DMS53 (cell line): ENCODE measurements around the gene HSP90B1.

ENCODE experiments used
- DNase-seq: peaks from one replicate; lab custom pipeline; 2025; lab: John Stamatoyannopoulos, UW

Gene HSP90B1

DNA sequence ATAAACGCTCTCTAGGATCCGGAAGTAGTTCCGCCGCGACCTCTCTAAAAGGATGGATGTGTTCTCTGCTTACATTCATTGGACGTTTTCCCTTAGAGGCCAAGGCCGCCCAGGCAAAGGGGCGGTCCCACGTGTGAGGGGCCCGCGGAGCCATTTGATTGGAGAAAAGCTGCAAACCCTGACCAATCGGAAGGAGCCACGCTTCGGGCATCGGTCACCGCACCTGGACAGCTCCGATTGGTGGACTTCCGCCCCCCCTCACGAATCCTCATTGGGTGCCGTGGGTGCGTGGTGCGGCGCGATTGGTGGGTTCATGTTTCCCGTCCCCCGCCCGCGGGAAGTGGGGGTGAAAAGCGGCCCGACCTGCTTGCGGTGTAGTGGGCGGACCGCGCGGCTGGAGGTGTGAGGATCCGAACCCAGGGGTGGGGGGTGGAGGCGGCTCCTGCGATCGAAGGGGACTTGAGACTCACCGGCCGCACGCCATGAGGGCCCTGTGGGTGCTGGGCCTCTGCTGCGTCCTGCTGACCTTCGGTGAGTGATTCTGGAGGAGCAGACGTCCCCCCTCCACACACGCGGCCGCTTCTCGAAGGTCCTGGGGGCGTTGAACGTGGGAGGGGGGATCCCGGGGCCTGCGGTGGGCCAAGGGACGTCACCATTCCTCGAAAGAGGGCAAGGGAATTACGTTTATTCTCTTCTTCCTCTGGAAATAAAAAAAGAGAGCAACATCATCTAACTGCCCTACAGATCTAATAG, at the start of gene HSP90B1:
HSP90B1 (plus strand) TSS at position 377 of the 753 bp plus-strand sequence; CDS start at position 483, 106 bp downstream.
- peak; percentile 100 for DNase-seq

DNA sequence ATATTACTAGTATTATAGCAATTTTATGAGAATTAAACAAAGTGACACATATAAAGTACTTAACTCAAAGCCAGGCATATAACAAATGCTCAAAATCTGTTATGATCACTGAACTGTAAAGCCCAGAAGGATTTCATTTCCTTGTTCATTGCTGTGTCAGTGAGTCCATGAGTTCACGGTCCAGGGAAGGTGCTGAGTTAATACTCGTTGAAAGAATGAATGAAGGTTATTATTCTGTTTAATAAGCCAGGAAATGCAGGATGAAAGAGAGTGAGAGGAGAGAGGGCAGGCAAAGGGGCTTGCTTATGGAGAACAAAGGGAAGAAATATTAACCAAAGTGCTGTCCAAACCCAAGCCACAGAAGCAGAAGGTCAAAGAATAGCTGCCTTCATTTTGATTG, 48.9 kb upstream of the HSP90B1 start:
- peak; percentile 57 for DNase-seq

DNA sequence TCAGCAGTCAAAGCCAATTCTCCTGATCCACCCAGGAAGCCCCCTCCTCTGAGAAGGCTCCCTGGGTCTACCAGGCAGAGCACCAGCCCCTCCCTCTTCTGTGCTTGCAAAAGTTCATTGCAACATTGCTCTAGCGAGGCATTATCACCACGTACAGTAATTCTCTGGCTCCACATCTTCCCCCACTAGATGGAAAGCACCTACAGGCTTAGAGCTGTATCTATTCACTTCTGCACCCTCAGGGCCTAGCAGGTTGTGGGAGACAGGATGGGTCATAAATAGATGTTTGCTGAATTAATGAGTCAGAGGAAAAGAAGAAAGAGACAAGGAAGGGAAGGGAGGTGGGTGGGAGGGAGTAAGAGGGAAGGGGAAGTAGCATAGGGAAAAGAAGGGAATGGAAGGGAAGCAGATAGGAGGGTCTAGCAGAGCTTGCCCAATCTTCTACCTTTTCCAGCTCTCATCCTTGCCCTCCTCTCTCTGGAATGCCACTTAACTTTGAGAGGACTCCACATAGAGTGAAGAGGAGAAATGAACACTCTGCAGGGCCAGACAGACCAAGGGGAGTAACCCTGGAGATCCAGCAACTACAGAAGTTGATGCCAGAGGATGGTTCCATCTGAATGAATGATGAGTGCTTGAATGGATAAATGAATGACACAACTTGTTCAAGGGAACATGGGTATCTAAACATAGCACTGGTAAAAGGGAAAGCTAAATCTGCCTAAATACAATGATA, 47.2 kb upstream of the HSP90B1 start:
- DNase-seq: no peak

DNA sequence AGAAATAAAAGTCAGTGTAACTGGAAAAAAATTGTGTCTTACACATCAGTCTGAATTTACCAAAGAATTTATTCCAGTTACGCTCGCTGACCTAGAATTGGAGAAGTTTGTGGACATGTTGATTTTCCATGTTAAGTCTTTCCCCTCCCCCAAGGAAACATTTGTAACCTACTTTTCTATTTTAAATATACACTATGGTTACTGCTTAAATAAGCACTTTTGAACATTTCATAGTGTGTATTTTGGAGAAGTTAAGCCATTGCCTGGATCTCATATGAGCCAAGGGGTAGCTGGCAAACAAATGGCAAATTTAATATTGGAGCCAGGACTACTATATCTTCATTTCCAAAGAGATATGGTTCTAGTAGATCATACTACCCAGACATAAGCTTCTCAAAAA, 46.3 kb upstream of the HSP90B1 start:
- no peak for DNase-seq

DNA sequence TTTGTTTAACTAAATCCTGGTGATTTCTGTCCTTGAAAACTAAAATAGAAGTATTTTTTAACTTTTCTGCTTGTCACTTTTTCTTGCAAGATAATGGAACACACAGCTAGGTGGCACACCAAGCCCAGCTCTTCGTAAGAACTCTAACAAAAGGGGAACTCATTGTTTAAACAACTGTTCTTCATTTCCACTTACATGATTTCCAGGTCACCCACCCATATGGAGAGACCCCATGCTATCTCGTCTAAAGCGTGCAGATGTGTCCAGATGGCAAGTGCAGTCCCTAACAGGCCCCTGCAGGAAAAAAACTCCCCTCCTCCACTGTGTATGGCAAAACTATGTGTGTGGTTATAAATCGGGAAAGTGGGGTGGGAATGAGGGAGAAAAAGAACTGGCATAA, 45.9 kb upstream of the HSP90B1 start:
- DNase-seq: peak; percentile 55

DNA sequence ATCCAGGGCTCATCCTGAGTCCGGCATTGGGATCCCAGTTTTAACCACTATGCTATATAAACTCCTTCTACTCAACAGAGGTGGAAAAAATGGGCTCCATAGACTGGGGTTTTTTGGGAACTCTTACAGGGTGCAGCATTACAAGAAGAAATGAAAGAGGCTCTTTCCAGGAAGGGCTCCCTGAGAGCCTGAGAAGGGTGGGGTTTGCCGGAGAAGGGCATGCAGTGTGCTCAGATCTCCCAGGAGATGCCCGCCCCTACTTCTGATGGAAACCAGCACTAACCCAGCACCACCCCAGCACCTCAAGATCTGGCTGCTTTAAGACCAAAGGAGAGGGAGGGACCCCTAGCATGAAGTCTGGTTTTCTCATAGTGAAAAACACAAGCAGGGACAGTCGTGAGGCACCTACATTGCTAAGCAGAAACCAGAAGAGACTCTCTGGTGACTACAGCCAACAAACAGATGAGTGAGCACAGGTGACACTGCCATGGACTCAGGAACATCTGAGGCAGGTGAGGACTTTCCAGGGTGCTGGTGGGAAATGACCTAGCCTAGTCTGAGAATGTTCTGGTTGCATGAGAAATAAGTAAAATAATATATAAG, 43.9 kb upstream of the HSP90B1 start:
- DNase-seq: no peak

DNA sequence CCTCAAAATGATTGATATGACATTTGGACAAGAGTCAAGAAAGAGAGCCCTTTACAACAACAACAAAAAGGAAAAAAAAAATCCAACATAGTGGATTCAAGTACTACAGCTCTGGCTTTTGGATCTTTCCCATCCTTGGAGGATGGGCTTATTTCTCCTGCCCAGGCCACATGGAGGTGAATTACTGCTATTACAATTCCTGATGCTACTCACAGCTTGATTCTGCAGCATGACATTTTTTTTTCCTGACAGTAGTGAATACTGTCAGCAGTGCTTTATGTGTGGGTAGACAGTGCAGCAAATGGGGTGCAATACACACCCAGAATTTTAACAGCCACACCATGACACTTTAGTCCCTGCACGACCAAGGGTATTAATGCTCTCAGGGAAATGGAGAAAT, 42.5 kb upstream of the HSP90B1 start:
- no peak for DNase-seq

DNA sequence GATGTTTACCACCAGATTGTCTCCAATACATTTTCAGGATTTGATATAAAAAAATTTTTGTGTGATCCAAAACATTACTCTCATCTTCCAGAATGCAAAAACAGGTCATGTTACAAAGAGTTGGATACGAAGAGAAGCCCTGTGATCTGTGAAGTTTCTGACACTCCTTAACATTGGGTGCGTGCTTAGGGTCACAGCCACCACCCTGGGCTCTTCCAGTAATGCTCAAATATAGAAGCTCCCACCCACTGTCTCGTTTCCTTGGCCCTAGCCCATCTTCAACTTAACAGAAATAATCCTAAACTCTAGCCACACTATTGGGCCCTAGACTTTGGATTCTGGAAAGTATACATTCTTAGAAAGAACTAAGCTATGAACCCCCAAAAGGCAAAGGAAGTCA, 32.9 kb upstream of the HSP90B1 start:
- DNase-seq: no peak

DNA sequence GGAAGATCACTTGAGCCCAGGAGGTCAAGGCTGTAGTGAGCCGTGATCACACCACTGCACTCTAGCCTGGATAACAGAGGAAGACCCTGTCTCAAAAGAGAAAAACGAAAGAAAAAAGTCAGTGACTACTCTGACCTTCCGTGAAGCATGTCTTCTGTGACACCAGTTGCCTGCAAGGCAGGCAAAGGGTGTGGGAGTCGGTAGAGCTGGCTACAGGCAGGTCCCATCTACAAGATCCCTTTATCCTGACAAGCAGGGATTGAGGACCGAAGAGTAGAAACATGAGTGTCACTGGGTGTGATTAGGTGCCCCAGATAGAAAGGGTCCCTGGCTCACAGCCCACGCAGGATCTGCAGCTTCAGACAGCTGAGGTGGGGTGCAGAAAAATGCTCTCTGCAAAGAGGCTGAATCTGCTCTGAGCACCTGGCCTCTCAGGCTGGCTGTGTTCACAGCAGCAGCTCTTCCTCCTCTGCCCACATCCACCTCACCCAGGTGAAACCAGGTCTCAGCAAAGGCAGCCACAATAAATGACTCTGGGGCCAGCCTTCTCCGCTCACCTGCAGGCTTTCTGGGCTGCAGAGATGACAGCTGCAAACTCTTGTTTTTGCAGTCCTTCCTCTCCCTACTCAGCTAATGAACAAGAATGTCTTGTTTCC, 28.6 kb upstream of the HSP90B1 start:
- DNase-seq: peak; percentile 21

DNA sequence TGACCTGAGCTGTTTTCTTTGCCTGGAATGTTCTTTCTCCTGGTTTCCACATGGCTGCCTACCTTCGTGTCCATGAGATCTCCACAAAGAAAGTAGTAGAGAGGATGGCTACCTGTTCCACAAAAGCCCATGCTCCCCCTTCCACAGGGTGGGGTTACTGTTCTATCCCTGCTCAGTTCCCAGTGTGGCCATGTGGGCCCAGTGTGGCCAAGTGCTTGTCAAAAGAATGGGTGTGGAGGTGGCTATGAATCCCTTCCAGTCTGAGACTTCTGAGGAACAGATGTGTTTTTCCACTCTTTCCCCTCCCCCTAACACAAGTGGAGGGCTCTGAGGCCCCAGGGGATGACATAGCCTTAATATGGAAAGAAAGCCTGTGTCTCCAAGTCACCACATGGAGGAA, 26.2 kb upstream of the HSP90B1 start:
- no peak for DNase-seq

DNA sequence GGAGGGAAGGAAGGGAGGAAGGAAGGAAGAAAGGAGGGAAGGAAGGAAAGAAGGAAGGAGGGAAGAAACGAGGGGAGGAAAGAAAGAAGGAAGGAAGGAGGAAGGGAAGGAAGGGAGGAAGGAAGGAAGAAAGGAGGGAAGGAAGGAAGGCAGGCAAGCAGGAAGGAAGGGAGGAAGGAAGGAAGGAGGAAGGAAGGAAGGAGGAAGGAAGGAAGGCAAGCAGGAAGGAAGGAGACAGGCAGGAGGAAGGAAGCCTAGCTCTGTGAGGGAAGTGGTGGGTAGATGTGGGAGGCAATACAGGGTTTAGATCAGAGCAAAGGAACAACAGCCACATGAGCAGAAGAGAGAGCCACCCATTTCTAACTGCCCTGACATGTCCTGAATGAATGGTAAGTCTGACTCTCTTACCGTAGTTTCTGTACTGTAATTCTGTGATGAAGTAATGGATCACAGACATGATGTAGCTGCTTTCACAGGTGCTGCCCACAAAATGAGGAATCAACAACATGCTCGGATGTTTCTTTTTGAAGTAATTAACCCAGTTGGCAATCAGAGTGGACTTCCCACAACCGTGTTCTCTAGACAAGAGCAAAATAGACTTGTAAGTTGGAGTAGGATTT, 24.4 kb upstream of the HSP90B1 start:
- no peak for DNase-seq

DNA sequence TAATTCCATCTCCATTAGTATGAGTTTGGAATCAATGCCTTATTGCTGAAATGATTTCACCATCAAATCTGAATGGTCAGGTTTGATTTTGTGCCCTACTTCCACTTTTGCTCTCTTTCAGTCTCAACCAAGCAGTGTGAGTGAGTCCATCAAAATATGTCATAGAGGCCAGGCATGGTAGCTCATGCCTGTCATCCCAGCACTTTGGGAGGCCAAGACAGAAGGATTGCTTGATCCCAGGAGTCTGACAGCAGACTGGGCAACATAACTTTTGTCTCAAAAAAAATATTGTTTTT, 22.0 kb upstream of the HSP90B1 start:
- DNase-seq: no peak

DNA sequence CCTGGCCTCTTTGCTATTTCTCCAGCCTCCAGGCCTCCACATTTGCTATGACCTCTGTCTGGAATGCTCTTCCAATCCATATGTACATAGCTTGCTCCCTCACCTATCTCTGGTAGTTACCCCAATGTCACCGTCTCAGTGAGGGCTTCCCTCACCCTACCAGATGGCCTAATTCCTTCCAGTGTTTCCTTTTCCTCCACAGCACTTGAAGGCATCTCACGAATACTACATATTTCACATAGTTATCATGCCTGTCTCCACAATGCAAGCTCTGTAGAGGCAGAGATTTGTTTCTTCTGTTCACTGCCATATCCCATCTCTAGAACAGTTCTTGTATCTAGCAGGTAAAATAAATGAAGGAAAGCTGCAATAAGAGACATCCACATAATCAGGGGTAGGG, 21.3 kb upstream of the HSP90B1 start:
- DNase-seq: no peak

DNA sequence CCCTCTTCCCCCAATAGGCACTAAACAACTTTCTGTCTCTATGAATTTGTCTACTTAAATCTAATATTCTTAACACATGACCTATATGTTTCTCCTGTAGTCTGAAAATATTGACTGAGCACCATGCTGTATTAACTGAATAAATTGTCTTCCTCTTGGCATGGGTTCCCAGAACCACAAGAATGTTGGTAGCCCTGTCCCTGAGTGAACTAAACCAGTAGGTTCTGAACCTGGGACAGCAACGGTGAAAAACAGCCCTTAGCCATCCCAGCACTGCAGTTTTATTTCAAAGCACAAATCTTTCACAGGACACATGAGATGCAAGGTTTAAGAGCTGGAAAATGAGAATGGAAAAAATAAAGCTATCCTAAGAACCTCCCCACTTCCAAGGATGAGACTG, 20.4 kb upstream of the HSP90B1 start:
- DNase-seq: no peak

DNA sequence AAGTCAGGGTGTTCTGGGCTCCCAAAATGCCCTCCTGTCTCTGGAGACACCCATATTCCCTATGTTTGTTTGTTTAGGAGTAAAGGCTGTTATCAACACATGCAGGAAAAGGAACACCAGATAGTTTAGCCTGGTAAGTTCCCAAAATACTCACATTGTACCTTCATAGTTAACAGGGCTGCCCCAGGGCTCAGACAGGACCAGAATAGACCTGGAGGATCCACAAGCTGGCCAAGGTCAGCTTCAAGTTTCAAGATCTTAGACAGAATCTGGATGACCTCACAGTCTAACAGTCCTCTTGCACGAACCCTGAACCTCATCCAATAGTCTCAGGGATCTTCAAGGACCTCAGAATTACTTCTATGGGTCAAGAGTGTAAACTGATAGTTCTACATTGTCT, 18.1 kb upstream of the HSP90B1 start:
- no peak for DNase-seq

DNA sequence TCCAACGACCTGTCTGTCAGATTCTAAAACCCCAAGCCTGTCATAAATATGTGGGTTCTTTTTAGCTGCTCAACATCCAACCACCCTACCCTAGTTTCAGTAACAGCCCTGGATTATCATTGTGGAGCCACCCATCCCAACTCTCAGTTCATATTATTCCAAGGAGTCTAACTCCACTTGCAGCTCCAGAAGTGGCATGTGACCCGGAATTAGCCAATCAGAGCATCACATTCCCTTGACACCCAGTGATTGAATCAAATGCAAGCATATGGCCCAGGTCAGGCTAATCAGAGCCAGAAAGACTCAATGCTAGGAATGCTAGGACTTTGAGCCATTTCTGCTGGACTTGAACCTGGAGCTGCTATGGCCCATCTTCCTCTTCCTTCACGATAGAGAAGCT, 17.1 kb upstream of the HSP90B1 start:
- DNase-seq: no peak

DNA sequence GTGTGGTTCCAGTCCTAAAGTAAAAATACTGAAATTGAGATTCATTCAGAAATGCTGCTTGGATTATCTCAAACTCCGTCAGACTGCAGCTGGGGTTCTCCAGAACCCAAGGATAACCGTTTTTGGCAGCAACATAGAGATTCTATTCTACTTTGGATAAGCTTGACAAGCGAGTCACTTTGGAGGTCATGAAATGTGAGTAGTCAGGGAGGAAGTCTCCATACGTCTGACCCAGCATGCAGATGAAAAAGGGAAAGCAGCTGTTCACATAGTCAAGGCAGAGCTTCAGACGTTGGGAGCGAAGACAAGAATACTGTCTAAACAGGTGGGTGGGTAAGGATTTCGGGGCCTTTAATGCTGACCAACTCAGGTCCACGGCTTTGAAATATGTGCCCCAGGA, 14.9 kb upstream of the HSP90B1 start:
- no peak for DNase-seq

DNA sequence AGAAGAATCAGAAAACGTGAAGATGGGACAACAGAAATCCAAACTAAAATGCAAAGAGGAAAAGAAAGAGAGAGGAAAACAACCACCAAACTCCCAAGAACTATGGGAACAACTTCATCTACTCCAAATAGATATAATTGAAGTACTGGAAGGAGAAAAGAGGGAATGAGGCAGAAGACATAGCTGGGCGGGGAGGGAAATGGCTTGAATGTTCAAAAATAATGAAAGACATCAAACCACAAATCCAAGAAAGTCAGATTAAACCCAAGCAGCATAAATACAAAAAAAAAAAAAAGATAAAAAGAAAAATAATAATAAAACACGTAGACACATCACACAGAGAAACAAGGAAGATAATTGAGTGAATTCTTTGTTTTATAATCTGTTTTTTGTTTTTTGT, 12.3 kb upstream of the HSP90B1 start:
- no peak for DNase-seq

DNA sequence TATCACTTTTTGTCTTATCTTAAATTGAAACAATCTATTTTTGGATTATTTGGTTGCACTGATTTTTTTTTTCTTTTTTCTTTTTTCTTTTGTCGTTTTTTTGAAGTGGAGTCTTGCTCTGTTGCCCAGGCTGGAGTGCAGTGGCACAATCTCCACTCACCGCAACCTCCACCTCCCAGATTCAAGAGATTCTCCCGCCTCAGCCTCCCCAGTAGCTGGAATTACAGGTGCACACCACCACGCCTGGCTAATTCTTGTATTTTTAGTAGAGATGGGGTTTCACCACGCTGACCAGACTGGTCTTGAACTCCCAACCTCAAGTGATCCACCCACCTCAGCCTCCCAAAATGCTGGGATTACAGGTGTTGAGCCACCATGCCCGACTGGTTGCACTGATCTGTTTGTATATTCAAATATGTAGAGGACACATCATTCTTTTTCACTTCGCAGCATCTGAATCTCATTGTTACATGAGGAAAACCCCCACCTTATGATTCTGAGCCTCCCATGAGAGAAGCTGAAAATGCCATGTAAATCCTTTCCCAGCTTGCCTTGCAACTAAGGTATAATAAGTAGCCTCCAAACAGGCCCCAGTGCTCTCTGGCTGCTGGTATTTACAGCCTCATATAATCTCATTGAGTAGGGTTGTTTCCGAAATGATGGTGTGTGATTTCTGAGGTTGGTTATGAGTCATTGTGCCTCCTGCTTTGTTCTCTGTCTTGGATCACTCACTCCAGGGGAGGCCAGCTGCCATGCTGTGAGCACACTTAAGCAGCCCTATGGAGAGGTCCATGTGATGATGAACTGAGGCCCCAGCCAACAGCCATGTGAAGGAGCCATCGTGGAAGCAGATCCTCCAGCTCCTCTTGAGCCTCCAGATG, 5.2 kb upstream of the HSP90B1 start:
- peak; percentile 97 for DNase-seq

DNA sequence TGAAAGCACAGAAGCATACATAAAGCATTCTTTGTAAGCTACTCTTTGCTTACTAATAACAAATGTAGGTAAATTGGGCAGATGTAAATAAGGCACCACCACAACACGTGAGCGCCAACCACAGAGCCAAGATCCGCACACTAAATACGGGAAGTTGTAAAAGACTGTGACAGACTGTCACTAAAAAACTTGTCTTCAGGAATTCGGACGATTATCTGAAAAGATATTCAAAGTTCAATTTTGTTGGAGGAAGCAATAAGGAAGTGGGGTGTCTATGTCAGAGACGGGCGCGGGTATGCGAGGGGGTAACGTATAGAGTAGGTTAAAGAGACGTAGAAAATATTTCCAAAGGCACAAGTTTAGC, 1.5 kb upstream of the HSP90B1 start:
- peak; percentile 76 for DNase-seq

DNA sequence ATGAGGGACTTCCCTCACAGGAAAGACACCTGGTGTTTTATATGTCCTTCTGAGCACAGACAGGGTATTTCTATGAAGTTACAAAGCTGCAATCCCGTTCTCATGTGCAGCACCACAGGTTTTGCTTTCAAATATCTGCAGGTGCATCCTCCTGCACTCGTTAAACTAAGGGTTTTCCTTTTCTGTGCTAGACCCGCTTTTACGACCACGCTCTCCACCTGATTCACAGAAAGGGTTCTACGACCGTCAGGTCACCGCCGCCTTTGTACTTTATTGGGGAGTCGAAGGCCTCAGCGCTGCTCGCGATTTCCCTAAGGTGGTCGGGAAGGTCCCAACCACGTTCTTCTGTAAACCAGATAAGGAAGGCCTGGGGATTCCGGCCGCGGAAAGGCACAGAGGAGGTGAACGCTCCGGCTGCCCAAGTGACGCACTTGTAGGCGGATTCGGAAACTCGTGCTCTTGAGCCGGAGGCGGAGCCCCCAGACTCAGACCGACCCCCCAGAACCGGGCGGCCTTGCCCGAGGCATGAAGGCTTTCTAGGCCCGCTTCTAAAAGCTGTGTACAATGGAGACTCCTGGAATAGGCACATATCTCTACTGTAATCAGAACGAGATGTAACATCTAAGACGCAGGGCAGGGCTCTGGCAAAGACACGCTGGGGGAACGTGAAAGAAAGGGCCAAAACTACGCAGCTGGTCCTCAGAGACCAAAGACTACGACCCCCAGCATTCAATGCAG, 995 bp upstream of the HSP90B1 start:
- DNase-seq: peak; percentile 98
